Omental fat pad (tissue), 4 donors: ENCODE data around the gene WDR45B. TPM values are rescaled to one million over a fixed set of nuclear protein-coding genes. Genes with fewer than 3 reads are reported as not detected.

Experiments used
- ATAC-seq: fragments of 150-250 bp; one replicate; pipeline ENCODE4 v1.9.1; 2016; ENCODE audit warnings: mild to moderate bottlenecking, moderate library complexity; ENCODE audit not compliant: low FRiP score
- DNase-seq: peaks from one replicate; pipeline ENCODE4 v3.0.0-alpha.2; 2019; ENCODE audit warnings: low spot score
- total RNA-seq, 4 donors: library from RNA; depleted of rRNA; stranded (reverse); fragments of >200 nt; gene quantifications; one replicate each; pipeline ENCODE4 v1.1.0, GENCODE V29; 2016
- TF ChIP-seq, protein P1 (sequence below), 3 donors: fragments of 450-650 bp; IDR thresholded peaks; one replicate each; pipeline ENCODE4 v1.5.1; 2016 to 2017; ENCODE audit warnings: antibody characterized with exemption in 3 of 3, mild to moderate bottlenecking in 3 of 3, moderate library complexity in 2 of 3

The WDR45B gene
- total RNA-seq, 4 donors from 2014 or later, result 63.0 to 139 (median 86.0) TPM

DNA sequence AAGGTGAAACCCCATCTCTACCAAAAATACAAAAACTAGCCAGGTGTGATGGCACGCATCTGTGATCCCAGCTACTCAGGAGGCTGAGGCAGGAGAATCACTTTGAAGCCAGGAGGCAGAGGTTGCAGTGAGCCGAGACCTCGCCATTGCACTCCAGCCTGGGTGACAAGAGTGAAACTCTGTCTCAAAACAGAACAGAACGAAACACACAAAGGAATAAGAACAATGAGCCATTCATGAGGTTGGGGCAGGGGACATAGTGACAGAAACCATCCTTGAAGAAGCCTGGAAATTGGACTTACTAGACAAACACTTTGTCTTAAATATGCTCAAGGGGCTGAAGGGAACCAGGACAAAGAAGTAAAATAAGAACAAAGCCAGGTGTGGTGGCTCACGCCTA, 39.4 kb downstream of the WDR45B start:
- TF ChIP-seq, protein P1, sequence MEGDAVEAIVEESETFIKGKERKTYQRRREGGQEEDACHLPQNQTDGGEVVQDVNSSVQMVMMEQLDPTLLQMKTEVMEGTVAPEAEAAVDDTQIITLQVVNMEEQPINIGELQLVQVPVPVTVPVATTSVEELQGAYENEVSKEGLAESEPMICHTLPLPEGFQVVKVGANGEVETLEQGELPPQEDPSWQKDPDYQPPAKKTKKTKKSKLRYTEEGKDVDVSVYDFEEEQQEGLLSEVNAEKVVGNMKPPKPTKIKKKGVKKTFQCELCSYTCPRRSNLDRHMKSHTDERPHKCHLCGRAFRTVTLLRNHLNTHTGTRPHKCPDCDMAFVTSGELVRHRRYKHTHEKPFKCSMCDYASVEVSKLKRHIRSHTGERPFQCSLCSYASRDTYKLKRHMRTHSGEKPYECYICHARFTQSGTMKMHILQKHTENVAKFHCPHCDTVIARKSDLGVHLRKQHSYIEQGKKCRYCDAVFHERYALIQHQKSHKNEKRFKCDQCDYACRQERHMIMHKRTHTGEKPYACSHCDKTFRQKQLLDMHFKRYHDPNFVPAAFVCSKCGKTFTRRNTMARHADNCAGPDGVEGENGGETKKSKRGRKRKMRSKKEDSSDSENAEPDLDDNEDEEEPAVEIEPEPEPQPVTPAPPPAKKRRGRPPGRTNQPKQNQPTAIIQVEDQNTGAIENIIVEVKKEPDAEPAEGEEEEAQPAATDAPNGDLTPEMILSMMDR (IDR thresholded peaks at IDR 0.05), result no peak
- ATAC-seq, result no peak

DNA sequence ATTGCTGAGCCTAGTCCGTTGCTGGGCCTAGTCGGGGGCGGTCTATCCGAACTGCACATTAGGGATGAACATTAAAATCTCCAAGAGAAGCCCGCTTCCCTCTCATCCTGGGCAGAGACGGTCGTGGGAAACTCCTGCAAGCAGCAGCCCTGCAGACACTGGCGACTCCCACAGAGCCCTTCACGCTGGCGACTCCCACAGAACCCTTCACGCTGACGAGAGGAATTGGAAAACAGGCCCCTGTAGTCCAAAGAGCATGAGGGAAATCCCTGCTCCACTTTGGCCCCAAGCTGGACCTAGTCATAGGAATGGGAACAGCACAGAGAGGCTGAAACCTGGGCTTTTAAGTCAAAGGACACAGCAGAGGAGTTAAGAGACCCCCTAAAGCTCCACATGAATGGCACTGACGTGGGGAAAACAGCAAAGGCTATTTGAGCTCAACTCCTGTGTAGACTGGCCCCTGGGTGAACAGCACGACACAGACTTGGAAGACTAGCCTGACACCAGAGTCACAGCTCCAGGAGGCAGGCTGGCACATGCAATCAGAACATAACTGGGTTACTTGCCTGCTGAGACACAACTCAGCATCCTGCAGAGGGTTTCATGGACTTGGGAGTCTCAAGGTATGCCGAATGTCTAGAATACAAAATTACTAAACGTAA, 42.2 kb downstream of the WDR45B start:
- TF ChIP-seq, protein P1 (IDR thresholded peaks at IDR 0.05), result no peak
- DNase-seq (no peak), ATAC-seq (no peak)

More for the DNA sequence above, 39.4 kb downstream of the WDR45B start:
- DNase-seq, result no peak

DNA sequence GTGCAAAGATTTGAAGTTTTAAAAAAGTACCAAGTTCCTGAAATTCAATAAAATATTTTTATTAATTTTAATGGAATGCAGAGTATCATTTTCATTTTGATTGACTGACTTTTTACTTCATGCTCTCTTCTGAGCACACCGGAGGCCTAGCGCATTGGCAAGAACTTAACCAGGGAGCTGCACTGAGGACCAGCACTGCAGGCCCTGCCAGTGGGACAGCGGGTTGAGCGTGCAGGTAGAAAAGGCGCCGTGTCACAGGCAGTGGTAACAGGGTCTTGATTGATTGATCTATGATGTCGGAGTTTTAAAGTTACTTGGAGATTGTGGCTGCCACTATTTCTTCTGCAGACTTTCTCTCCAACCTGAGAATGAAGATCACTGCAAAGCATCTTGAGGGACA, 43.7 kb downstream of the WDR45B start:
- DNase-seq (no peak), ATAC-seq (no peak)
- TF ChIP-seq, protein P1 (IDR thresholded peaks at IDR 0.05), result no peak

DNA sequence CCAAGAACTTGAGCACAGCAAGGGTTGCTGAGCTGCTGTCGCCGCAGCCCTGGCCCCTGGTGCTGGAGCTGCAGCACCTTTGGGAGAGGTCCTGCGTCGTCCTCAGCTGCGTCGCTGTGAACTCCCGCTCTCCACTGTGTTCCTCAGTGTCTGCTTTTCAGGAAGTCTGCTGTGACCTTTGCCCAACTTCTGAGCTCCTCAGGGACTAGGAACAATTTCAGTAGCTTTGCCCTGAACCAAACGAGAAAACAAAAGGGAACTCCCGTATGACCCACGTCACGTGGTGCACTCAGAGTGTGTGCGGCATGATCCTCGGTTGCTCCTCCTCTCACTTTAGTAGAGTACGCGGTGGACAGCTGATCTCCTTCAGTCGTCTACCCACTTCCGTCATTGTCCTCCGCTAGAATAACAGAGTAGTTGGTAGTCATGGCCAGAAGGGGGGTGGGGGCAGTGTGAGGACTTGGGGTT, 44.2 kb downstream of the WDR45B start:
- DNase-seq (no peak), ATAC-seq (peak; percentile 38)
- TF ChIP-seq, protein P1 (IDR thresholded peaks at IDR 0.05), result no peak

DNA sequence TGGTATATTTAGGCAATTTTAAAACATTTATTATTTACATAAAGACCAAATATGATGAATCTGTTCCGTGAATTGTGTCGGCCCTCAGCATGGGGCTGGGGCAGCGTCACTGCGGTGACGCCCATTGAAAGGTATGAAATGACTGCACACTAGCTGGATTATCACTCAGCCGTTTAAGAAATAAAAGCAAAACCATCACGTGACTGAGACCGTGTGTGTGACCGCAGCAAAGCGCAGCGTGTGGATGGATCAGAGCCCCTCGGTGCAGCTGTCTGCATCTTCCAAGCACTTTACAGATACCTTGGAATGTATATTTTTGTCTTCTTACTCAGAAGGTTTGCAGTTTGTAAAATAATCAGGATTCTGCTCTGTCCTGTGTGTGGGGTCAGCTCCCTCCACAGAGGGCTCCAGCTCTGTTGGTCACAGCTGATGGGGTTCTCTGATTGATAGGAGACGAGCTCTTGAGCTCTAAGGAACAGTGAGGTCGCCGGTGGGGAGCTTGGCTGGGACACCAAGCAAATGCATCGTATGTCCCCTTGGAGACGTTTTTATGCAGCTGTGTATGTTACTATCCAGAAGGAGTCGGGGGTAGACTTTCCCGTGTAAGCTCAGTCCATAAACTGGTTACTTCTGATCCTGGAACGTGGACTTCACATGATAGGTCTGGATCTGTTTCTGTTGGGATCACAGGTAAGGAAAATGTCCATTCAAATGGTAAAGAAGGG, 45.1 kb downstream of the WDR45B start:
- TF ChIP-seq, protein P1 (IDR thresholded peaks at IDR 0.05), result no peak
- no peak for DNase-seq
- no peak for ATAC-seq

DNA sequence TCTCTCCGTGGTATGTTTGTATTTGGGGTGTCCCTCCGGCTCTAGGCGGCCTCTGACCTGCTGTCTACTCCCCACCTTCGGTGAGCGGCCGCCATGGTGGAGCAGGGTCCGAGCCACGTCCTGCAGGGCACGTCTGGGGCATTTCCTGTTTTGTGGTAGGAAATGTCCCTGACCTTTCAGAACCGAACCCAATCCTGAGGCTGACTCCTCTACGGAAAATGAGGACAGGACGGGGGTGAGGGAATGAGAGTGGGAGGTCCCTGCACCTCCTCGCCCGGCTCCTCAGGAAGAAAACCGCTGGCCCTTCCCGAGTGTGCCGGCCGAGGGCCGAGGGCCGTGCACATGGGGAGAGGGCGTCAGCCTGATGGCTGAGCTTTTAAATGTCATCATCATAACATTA, 45.8 kb downstream of the WDR45B start:
- DNase-seq (no peak), ATAC-seq (no peak)
- TF ChIP-seq, protein P1 (IDR thresholded peaks at IDR 0.05), result no peak
